Activated T-helper 1 cell treated with Interleukin-2 at 50 U/mL for 16 hours (primary cell): ENCODE measurements around the gene YWHAG.
A peak's percentile ranks its signal among the peaks of the same experiment; 100 is the strongest.
"Not testable (repeated sequence)": the region's sequence is repeated elsewhere in the genome, so short reads cannot be mapped to it uniquely, and the experiment has no call there.

ENCODE experiments used
- DNase-seq: peaks from one replicate; pipeline ENCODE4 v3.0.0-alpha.2; 2020; ENCODE audit warnings: low read depth

The YWHAG gene

DNA sequence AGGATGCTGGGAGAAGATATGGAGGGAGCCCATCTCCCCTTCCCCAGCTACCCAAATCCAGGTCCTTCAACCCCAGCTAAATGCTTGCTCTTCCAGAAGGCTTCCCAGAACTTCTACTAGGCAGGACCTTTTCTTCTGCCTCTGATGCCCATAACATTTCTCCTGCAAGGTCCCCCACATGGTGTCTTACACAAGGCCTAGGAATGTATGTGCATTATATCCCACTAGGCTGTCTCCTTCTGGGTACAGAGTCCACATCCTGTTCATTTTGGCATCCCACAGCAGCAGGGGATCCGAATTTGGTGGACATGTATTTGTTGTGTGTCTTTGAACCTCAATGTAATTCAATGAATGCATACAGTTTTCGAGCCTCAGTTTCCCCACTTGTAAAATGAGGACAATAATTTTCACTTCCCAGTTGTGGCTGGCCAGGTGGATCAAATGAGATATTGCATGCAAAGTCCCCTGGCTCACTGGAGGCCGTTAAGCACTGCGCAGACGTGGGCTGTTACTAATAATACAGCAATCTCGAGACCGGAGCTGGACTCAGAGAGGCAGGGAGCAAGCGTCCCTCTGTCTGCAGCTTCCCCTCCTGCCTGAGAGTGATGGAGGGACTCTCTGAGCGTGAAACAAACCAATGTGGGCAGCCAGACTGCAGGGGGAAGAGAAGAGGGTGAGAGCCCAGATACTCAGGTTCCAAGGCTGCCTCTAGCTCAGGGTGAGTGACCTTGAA is 18.6 kb upstream of the YWHAG start:
- DNase-seq = no peak

- no peak for DNase-seq
Measured at GRCh38 chr7:76375251-76375650, 16.5 kb upstream of the YWHAG start.

DNA sequence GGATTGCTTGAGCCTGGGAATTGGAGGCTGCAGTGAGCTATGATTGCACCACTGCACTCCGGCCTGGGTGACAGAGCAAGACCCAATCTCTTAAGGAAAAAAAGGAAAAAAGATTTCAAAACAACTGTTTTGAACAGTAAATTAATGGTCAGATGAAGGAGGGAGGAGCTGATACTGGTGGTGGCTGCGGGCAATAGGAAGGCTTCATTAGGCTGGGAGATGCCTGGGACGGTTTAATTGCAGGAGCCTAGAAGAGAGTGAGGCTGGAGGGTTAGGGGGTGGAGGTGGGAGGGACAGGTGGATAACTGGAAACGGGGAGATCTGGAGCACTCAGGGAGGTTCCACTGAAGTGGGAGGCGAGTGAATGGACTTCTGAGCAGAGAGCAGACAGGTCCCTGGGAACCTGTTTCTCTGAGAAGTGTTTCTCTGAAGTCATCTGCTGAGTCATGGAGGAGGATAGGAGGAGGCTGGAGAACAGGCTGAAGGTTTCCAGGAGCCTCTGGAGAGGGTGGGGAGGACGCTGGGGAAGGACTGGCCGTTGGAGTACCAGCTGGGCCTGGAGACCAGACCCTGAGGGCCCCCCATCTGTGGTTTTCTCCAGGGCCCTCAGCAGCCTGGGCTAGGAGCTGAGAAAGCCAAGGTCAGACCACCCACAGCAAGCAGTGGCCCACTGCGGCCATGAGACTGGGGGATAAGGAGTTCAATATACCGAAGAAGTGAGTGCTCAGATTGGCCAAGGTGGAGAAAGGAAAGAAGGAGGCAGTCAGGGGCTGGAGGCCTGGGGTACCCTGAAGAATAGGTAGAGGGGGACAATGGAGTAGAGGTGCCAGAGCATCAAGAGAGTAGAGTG is 14.4 kb upstream of the YWHAG start:
- no peak for DNase-seq

DNA sequence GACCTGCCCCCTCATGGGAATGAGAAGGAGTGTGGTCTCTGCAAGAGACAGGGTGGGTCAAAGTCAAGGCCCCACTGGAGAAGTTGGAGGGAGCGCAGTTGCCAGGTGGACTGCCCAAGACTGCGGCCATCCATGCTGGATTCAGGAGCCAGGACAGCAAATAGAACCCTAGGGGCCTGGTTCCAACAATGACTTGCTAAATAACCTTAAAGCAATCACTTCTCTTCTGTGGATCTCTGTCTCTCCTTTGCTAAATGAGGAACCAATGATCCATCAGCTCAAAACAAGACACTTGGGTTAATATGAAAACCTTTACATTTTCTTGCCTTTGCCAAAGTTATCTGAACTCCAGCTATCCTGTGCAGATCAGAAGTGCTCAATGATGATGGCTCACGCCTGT is 12.6 kb upstream of the YWHAG start:
- no peak for DNase-seq

GRCh38 chr7:76369018-76369417 is 10.2 kb upstream of the YWHAG start:
- no peak for DNase-seq

DNA sequence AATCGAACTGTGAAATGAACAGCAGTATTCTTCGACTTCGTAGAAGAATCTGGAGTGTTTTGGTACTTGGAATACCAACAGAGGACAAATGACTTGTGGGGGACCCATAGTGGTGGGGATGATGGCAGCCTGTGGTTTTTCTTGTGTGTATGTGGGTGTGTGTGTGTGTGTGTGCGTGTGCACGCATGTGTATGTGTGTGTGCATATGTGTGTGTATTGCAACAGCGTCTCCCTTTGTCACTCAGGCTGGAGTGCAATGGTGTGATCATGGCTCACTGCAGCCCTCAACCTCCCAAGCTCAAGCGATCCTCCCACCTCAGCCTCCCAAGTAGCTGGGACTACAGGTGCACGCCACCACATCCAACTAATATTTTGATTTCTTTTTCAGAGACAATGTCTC is 9.4 kb upstream of the YWHAG start:
- no peak for DNase-seq

GRCh38 chr7:76364198-76364584 is 5.4 kb upstream of the YWHAG start:
- DNase-seq = no peak

GRCh38 chr7:76363754-76364153 is 5.0 kb upstream of the YWHAG start:
- DNase-seq = not testable (repeated sequence)

- no peak for DNase-seq
Measured at GRCh38 chr7:76359978-76360638, 1.3 kb upstream of the YWHAG start.

DNA sequence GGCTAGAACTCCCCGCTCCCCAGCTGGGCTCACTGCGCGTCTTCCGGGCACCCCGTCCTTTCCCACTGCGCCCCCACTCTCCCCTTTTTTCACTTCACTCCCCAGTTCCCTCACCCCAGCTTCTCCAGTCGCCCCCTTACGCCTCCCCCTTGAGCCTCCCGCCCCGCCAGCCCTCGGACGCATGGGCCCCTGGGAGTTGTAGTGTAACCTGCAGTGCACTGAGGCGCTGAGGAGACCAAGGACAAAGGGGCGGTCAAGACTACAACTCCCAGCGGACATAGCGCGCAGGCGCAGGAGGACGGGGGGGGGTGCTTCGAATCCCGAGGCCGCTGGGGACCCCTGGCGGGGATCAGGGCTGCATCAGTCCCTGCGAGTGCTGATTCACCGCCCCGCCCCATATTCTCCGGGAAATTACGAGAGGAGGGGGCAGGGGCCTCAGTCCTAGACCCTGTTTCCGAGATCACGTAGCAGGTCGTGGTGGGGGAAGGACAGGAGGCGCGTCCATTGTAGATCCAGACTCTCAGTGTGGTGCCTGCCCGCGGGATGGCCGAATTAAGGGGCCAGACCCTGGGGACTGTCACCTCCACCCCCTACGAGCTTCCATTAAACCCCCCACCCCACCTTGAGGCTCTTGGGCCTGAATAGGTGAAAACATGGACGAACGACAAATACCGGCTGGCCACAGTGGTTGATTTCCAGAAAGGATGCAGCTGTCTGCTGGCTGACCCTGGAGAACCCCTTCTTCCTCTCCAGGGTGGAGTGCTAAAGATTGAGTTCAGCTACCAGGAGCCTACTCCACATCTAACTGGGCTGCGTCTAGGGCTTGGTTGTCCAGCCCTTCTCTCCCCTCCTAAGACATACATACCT is 553 bp upstream of the YWHAG start:
- DNase-seq = peak; percentile 90

DNA sequence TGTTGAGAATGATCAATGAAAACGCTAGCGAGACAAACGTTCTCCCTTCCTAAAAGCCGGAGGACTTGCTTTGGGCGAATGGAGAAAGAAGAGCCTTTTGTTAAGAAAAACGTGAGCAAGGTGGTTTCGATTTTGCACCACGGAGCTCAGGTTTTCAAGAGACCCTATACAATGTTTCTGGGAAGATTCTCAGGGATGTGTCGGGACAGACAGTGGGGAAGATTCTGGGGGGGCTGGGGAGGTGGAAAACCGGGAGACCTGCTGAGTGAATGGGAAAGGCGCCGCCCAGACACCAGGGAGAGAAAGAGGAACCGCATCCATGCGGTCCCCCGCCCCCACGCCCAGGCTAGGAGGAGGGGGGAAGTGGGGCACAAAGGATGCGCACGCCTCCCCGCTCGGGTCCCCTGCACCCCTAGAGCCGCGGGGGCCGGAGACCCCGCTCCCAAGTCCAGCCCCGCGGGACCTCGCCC is 745 bp downstream of the YWHAG start:
- peak; percentile 28 for DNase-seq

DNA sequence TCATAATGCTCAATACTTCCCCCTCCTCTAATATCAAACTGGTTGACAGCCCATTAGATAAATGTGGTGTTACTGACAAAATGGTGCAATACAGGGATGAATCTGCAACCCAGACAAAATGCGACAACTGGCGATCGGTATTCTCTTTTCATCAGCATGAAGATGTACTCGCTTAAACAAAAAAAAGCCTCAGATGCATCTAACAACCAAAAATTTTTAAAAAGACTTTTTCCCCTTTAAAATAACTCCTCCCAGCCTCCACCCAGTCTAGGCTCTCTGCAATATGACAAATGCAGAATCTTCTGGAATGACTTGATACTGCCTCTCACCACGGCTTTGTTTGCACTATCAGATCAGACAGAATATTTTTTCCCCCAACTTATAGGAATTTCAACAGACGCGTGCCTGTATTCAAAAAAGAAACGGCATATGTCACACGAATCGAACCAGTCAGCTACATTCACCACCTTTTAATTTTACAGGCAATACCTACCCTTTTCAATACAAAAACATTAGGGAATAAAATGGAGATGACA is 1.2 kb downstream of the YWHAG start:
- no peak for DNase-seq

- no peak for DNase-seq
Measured at GRCh38 chr7:76356823-76357222, 2.0 kb downstream of the YWHAG start.

DNA sequence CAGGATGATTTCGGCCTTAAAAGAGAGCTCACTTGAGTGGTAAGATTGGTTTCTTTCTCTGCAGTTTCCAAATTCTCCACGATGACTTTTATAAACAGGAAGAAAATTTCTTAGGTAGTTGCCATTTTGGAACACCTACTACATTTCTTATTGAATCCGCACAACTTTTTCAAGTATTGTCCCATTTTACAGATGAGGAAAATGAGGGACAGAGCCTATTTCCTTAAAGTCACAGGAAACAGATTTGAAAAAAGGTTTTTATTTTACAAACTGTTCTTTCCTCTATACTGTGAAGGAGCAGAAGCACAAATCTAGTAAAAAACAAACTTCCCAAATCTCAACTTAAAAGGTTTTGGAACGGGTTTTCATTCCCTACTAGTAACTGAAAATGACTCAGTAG is 2.7 kb downstream of the YWHAG start:
- no peak for DNase-seq

DNA sequence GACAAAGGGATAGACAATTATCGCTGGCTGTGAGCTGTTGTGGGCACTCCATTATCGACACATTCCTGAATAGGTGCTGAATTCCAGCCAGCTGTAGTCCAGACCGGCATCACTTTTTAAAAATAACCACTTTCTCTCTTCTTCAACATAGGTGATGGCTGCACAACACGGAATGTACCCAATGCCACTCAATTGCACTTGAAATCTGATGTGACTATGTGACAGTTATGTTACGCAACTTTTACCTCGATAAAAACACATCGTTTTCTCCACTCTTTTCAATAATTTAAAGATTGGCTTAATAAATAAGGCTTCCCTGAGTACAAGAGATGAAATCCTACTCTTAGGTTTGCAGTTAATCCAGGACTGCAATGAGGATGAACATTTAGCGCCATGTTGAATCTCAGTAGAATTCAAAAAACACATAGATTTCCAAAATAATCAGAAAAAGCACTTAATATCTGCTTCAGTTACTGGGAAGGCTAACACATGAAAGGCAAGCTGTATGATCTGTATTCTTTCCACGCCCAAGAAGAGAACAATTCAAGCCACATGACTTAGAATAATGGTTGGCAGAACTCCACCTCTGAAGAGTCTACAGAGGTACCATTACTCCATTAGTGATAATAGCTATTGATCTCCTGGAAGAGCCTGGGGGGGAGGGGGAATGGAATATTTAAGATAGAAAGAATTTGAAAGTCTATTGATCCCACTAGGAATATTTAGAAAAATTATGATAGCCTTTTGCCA is 3.6 kb downstream of the YWHAG start:
- DNase-seq = no peak

- DNase-seq = no peak
Measured at GRCh38 chr7:76354516-76354915, 4.3 kb downstream of the YWHAG start.

- DNase-seq = no peak
Measured at GRCh38 chr7:76353744-76354143, 5.0 kb downstream of the YWHAG start.

DNA sequence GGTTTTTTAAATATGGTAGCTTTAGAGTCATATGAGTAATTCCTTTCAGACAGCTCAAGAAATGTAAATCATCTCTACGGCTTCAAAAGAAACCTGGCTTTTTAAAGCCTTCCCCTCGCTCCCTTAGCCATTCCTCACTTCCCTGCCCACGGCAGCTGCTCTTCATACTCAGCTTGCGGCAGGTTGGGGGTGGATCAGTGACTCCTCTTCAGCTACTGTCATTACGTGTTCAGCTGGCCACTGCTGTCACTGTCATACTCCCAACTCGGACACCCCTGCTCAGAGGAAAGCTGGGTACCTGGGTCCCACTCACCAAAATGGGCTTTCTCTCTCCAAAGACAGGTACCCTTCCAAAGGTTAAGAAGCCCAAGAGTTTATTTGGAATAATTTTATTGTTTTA is 6.6 kb downstream of the YWHAG start:
- DNase-seq = no peak

DNA sequence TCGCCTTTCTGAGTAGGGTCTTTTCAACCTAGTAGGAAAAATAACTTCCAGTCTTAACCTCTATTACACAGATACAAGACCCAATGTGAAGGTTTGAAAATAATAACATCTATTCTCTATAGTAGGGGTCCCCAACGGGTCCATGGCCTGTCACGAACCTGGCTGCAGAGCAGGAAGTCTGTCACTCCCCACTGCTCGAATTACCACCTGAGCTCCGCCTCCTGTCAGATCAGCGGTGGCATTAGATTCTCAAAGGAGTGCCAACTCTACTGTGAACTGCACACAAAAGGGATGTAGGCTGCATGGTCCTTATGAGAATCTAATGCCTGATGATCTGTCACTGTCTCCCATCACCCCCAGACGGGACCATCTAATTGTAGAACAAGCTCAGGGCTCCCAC is 7.4 kb downstream of the YWHAG start:
- DNase-seq = no peak

GRCh38 chr7:76349313-76349885 is 9.4 kb downstream of the YWHAG start:
- no peak for DNase-seq

DNA sequence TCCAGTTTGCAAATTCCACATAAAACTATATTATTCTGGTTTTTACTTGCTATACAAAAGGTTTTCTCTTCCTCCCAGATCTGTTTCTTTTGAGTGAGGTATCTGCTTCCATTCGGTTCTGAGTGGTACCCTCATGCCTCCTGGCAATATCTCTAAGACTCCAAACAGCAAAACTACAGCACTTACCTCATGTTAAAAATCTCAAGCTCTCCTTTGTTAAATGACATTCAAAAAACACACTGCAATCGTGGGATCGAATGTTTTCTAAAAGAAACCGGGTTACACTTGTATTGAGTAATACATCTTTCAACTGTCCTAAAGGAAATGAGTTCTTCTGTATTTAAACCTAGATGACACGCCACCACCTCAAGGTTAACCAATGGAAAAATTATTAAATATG is 11.1 kb downstream of the YWHAG start:
- no peak for DNase-seq
